Neural progenitor cell (in vitro differentiated cells): ENCODE data around the gene ATRN. TPM values are rescaled to one million over a fixed set of nuclear protein-coding genes. Genes with fewer than 3 reads are reported as not detected.

Experiments
- DNase-seq: peaks from one replicate; pipeline ENCODE4 v3.0.0-alpha.2; 2016; ENCODE audit warnings: low spot score
- H2AFZ ChIP-seq: fragments of 200-600 bp; sonication (generic); replicated peaks from 2 replicates; pipeline ENCODE4 v1.6.1; 2016; ENCODE audit warnings: antibody characterized with exemption
- H3F3A ChIP-seq: fragments of 200-600 bp; sonication (generic); 2 replicates; pipeline ENCODE4 v1.6.1; 2016; ENCODE audit warnings: antibody characterized with exemption, low read depth
- H3K27ac ChIP-seq: fragments of 200-600 bp; sonication (generic); 2 replicates; pipeline ENCODE4 v1.5.1; 2016; ENCODE audit warnings: mild to moderate bottlenecking
- H3K27me3 ChIP-seq: fragments of 200-600 bp; sonication (generic); 2 replicates; pipeline ENCODE4 v1.6.1; 2016; ENCODE audit warnings: mild to moderate bottlenecking, moderate library complexity
- H3K36me3 ChIP-seq: fragments of 200-600 bp; sonication (generic); 2 replicates; pipeline ENCODE4 v1.5.1; 2016
- H3K4me1 ChIP-seq: fragments of 200-600 bp; sonication (generic); 2 replicates; pipeline ENCODE4 v1.6.1; 2016; ENCODE audit warnings: mixed run types
- H3K4me2 ChIP-seq: fragments of 200-600 bp; sonication (generic); 2 replicates; pipeline ENCODE4 v1.6.1; 2016
- H3K4me3 ChIP-seq: fragments of 200-600 bp; sonication (generic); 2 replicates; pipeline ENCODE4 v1.5.1; 2016
- H3K79me2 ChIP-seq: fragments of 200-600 bp; sonication (generic); 2 replicates; pipeline ENCODE4 v1.6.1; 2016; ENCODE audit warnings: low read depth
- H3K9ac ChIP-seq: fragments of 200-600 bp; sonication (generic); 2 replicates; pipeline ENCODE4 v1.6.1; 2016
- H3K9me3 ChIP-seq: fragments of 200-600 bp; sonication (generic); 2 replicates; pipeline ENCODE4 v1.5.1; 2016; ENCODE audit warnings: low read depth
- H4K20me1 ChIP-seq: fragments of 200-600 bp; sonication (generic); 2 replicates; pipeline ENCODE4 v1.6.1; 2016; ENCODE audit warnings: low read depth
- H3K27ac Mint-ChIP-seq: 3 replicates; pipeline ENCODE4 v1.8.0; 2021; ENCODE audit warnings: mixed read lengths
- H3K27me3 Mint-ChIP-seq: 2 replicates; pipeline ENCODE4 v1.8.0; 2022; ENCODE audit warnings: low read depth, mild to moderate bottlenecking, inconsistent platforms, moderate library complexity, mixed read lengths; ENCODE audit not compliant: insufficient read depth
- H3K36me3 Mint-ChIP-seq: 3 replicates; pipeline ENCODE4 v1.8.0; 2021; ENCODE audit warnings: mixed read lengths
- H3K4me1 Mint-ChIP-seq: 3 replicates; pipeline ENCODE4 v1.8.0; 2021; ENCODE audit warnings: mixed read lengths
- H3K4me3 Mint-ChIP-seq: 3 replicates; pipeline ENCODE4 v1.8.0; 2021; ENCODE audit warnings: mild to moderate bottlenecking, moderate library complexity, mixed read lengths
- H3K9me3 Mint-ChIP-seq: 3 replicates; pipeline ENCODE4 v1.8.0; 2020; ENCODE audit warnings: mixed read lengths
- EZH2 ChIP-seq: fragments of 200-600 bp; sonication (generic); IDR thresholded peaks from 2 replicates; pipeline ENCODE4 v1.6.1; 2017; ENCODE audit warnings: antibody characterized with exemption, mild to moderate bottlenecking, moderate library complexity
- EZH2phosphoT487 ChIP-seq: fragments of 200-600 bp; sonication (generic); IDR thresholded peaks from 2 replicates; pipeline ENCODE4 v1.6.1; 2017; ENCODE audit warnings: antibody characterized with exemption
- total RNA-seq: library from RNA; depleted of rRNA; stranded (reverse); fragments of >200 nt; gene quantifications from 2 replicates; pipeline ENCODE4 v1.2.3, GENCODE V29; 2015; ENCODE audit warnings: low replicate concordance
- TF ChIP-seq, protein P1 (sequence below): fragments of 200-600 bp; sonication (generic); IDR thresholded peaks from 2 replicates; pipeline ENCODE4 v1.5.1; 2017; ENCODE audit warnings: antibody characterized with exemption, mild to moderate bottlenecking

The ATRN gene
- total RNA-seq, 1 donor from 2014 or later: 36.8 TPM

DNA sequence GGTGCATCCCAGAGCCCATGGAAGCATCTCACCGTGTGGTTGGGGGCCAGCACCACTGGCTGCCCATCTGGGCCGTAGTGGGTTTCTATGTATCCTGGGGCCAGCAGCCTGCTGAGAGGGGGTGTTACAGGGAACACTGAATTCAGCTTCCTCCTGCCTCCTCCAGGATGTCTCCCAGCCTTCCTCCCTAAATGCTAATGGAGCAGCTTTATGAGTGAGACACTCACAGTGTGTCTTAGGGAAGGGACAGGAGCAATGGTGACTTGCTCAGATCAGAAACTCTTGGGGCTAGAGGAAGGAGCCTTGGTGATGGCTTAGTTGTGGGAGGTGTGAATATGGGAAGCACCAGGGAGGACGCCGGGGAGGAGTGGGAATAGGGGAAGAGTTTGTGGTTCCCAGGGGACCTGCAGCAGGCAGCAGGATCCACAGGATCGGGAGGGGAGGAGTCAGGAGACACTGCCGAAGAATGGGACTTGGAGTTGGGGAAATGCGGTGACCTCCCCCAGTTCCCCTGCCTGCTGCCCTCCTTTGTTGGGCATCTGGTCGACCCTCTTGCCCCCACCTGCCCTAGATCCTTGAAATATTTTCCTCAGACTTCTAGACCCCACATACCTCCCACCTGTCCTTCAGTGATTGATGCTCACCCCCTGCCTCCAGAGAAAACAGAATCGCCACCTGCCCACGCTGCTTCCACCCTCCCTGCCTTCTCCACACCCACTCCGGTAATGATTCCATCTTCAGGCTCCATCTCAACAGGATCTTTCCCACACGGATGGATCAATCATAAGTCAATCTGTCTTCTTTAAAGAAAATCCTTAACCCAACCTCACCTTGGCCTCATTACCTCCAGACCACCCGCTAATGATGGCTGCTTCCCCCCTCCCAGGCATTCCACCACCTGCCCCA is 204.4 kb downstream of the ATRN start:
- no peak overlapping the region for H3K27ac Mint-ChIP-seq
- Histone ChIP-seq H3K27me3 (peaks cover 33% of the 10 kb centered on the region), H3K9me3 (no peaks in the 10 kb centered on the region), H3K4me3 (no peak overlapping the region), H3K27ac (no peak overlapping the region), H3K9ac (no peak overlapping the region), H3F3A (no peaks in the 10 kb centered on the region), H3K79me2 (no peaks in the 10 kb centered on the region), H3K36me3 (no peaks in the 10 kb centered on the region), H3K4me1 (peaks cover under 1% of the 10 kb centered on the region), H3K4me2 (no peak overlapping the region), H4K20me1 (no peaks in the 10 kb centered on the region), H2AFZ (no peak overlapping the region)
- no peak for TF ChIP-seq EZH2phosphoT487
- no peak for TF ChIP-seq EZH2
- TF ChIP-seq, protein P1, sequence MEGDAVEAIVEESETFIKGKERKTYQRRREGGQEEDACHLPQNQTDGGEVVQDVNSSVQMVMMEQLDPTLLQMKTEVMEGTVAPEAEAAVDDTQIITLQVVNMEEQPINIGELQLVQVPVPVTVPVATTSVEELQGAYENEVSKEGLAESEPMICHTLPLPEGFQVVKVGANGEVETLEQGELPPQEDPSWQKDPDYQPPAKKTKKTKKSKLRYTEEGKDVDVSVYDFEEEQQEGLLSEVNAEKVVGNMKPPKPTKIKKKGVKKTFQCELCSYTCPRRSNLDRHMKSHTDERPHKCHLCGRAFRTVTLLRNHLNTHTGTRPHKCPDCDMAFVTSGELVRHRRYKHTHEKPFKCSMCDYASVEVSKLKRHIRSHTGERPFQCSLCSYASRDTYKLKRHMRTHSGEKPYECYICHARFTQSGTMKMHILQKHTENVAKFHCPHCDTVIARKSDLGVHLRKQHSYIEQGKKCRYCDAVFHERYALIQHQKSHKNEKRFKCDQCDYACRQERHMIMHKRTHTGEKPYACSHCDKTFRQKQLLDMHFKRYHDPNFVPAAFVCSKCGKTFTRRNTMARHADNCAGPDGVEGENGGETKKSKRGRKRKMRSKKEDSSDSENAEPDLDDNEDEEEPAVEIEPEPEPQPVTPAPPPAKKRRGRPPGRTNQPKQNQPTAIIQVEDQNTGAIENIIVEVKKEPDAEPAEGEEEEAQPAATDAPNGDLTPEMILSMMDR: no peak
- DNase-seq: no peak
- no peaks in the 10 kb centered on the region for H3K36me3 Mint-ChIP-seq
- peaks cover 18% of the 10 kb centered on the region for H3K4me1 Mint-ChIP-seq
- no peaks in the 10 kb centered on the region for H3K9me3 Mint-ChIP-seq
- peaks cover 16% of the 10 kb centered on the region for H3K27me3 Mint-ChIP-seq
- no peak overlapping the region for H3K4me3 Mint-ChIP-seq

DNA sequence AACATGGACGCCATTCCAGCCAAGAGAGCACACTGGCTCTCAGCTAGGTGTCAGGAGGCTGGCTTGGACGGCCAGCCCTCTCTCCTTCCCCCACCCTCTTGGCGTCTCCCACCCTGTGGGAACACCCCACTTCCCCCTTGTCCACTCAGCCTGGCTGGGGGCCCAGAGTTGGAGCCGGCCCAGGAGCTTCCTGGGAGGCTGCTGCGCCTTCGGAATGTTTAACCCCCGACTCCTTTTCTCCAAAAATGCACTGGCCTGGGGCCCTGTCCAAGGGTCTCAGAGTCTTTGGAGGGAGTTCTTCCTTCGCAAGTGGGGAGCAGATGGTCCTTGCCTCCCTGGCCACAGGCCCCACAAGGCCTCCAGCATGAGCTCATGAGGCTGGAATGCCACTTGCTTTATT is 206.9 kb downstream of the ATRN start:
- peaks cover 22% of the 10 kb centered on the region for H3K4me1 Mint-ChIP-seq
- H3K36me3 ChIP-seq: no peaks in the 10 kb centered on the region
- no peaks in the 10 kb centered on the region for H4K20me1 ChIP-seq
- peaks cover 21% of the 10 kb centered on the region for H3K27me3 Mint-ChIP-seq
- no peaks in the 10 kb centered on the region for H3K9me3 Mint-ChIP-seq
- no peak overlapping the region for H3K9ac ChIP-seq
- H3K27ac Mint-ChIP-seq: peak overlapping the region; percentile 74
- no peak for DNase-seq
- H3K27ac ChIP-seq: no peak overlapping the region
- H3K36me3 Mint-ChIP-seq: no peaks in the 10 kb centered on the region
- TF ChIP-seq EZH2phosphoT487: no peak
- no peak for TF ChIP-seq EZH2
- TF ChIP-seq, protein P1: no peak
- H3K27me3 ChIP-seq: peaks cover 31% of the 10 kb centered on the region
- H3K9me3 ChIP-seq: no peaks in the 10 kb centered on the region
- H3K79me2 ChIP-seq: no peaks in the 10 kb centered on the region
- peaks cover 15% of the 10 kb centered on the region for H3F3A ChIP-seq
- H3K4me3 ChIP-seq: no peak overlapping the region
- H3K4me2 ChIP-seq: no peak overlapping the region
- H3K4me1 ChIP-seq: peaks cover 19% of the 10 kb centered on the region
- H3K4me3 Mint-ChIP-seq: no peak overlapping the region
- H2AFZ ChIP-seq: no peak overlapping the region

DNA sequence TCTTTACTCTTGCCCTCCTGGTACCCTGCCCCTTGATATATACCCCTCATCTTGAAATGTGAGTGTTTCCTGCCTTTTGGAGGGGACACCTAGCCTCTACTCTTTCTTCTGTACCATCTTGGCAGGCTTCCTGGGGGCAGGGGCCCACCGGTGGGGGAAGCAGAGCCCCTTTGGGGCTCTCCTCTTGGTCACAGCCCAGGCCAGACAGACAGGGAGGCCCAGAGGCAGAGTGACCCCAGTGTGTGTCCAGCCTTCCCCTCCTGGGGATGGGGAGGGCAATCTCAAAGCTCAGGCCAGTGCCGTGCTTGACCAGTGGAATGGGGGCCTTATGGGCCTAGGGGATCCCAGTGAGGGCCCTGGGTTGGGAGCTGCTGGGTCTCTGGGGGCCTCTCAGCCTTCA is 207.4 kb downstream of the ATRN start:
- no peak overlapping the region for H3K27ac Mint-ChIP-seq

More for the DNA sequence above, 207.4 kb downstream of the ATRN start:
- H3K27me3 ChIP-seq: peaks cover 31% of the 10 kb centered on the region
- H3K36me3 Mint-ChIP-seq: no peaks in the 10 kb centered on the region
- H3F3A ChIP-seq: peaks cover 15% of the 10 kb centered on the region
- no peak overlapping the region for H3K4me3 Mint-ChIP-seq
- no peaks in the 10 kb centered on the region for H3K36me3 ChIP-seq
- H3K9me3 ChIP-seq: no peaks in the 10 kb centered on the region
- no peak overlapping the region for H3K4me3 ChIP-seq
- no peaks in the 10 kb centered on the region for H4K20me1 ChIP-seq
- H3K27me3 Mint-ChIP-seq: peaks cover 23% of the 10 kb centered on the region
- DNase-seq: no peak
- no peak overlapping the region for H3K9ac ChIP-seq
- no peak overlapping the region for H2AFZ ChIP-seq
- no peak overlapping the region for H3K4me2 ChIP-seq
- peaks cover 22% of the 10 kb centered on the region for H3K4me1 Mint-ChIP-seq
- TF ChIP-seq EZH2 (no peak), EZH2phosphoT487 (no peak)
- TF ChIP-seq, protein P1: no peak
- H3K79me2 ChIP-seq: no peaks in the 10 kb centered on the region
- no peaks in the 10 kb centered on the region for H3K9me3 Mint-ChIP-seq
- H3K27ac ChIP-seq: no peak overlapping the region
- H3K4me1 ChIP-seq: peaks cover 19% of the 10 kb centered on the region
